22Rv1 (cell line): ENCODE measurements around the gene POLR2J.

Experiments used
- ZFX ChIP-seq: fragments of 450-650 bp; IDR thresholded peaks from 2 replicates; pipeline ENCODE4 v1.6.1; 2017; ENCODE audit warnings: antibody characterized with exemption, borderline replicate concordance
- TF ChIP-seq, protein P1 (sequence below): fragments of 450-650 bp; IDR thresholded peaks from 2 replicates; pipeline ENCODE4 v1.5.1; 2017; ENCODE audit warnings: mild to moderate bottlenecking

DNA sequence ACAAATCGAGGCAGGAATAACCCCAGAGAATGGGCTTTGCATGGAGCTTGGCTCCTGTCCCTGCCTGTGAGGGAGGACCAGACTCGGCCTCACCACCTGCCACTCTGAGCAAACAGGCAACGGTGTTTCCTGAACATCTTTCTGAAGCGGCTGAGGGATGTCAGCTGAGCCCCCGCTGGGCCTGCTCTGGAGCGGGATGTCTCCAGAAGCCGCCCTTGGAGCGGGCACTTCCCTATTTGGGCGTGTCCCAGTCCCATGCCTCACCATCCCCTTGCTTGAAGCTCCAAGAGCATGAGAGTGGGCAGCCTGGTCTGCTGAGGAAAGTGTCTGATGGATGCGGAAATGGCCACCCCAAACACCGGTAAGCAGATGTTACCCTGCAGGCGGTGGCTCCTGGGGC is 24.3 kb downstream of the POLR2J start:
- TF ChIP-seq, protein P1, sequence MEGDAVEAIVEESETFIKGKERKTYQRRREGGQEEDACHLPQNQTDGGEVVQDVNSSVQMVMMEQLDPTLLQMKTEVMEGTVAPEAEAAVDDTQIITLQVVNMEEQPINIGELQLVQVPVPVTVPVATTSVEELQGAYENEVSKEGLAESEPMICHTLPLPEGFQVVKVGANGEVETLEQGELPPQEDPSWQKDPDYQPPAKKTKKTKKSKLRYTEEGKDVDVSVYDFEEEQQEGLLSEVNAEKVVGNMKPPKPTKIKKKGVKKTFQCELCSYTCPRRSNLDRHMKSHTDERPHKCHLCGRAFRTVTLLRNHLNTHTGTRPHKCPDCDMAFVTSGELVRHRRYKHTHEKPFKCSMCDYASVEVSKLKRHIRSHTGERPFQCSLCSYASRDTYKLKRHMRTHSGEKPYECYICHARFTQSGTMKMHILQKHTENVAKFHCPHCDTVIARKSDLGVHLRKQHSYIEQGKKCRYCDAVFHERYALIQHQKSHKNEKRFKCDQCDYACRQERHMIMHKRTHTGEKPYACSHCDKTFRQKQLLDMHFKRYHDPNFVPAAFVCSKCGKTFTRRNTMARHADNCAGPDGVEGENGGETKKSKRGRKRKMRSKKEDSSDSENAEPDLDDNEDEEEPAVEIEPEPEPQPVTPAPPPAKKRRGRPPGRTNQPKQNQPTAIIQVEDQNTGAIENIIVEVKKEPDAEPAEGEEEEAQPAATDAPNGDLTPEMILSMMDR = no peak
- no peak for TF ChIP-seq ZFX
